Muscle layer of colon (tissue), 2 donors: ENCODE data around the gene ZNRF4.

Experiments
- H3K27ac ChIP-seq: one replicate; pipeline ENCODE4 v1.7.0; 2013; ENCODE audit warnings: low read depth, mild to moderate bottlenecking, low read length, moderate library complexity
- H3K27me3 ChIP-seq, 2 donors: one replicate each; pipeline ENCODE4 v1.7.0; 2013; ENCODE audit warnings: low read length in 2 of 2, mild to moderate bottlenecking in 2 of 2; ENCODE audit not compliant: insufficient read depth in 2 of 2, control insufficient read depth in 1 of 2
- H3K36me3 ChIP-seq: one replicate; pipeline ENCODE4 v1.7.0; 2013; ENCODE audit warnings: mild to moderate bottlenecking, low read length; ENCODE audit not compliant: insufficient read depth
- H3K4me1 ChIP-seq: one replicate; pipeline ENCODE4 v1.7.0; 2013; ENCODE audit warnings: mild to moderate bottlenecking, low read length; ENCODE audit not compliant: insufficient read depth
- H3K4me3 ChIP-seq, 2 donors: one replicate each; pipeline ENCODE4 v1.7.0; 2013; ENCODE audit warnings: low read length in 2 of 2, low read depth in 1 of 2, mild to moderate bottlenecking in 1 of 2, moderate library complexity in 1 of 2
- H3K9ac ChIP-seq: one replicate; pipeline ENCODE4 v1.7.0; 2013; ENCODE audit warnings: low read length
- H3K9me3 ChIP-seq: one replicate; pipeline ENCODE4 v1.7.0; 2013; ENCODE audit warnings: mild to moderate bottlenecking, low read length
- donor health status: abdominal sarcoma.
- donor health status: Adenocarcinoma of cecum.

Gene ZNRF4

GRCh38 chr19:5492635-5493409, 37.6 kb downstream of the ZNRF4 start:
- Histone ChIP-seq H3K27ac (no peak overlapping the region), H3K4me1 (no peaks in the 10 kb centered on the region), H3K36me3 (no peaks in the 10 kb centered on the region), H3K4me3 (no peak overlapping the region), H3K27me3 (peaks cover 0 to 9% of the 10 kb centered on the region in 2 donors), H3K9ac (no peak overlapping the region), H3K9me3 (no peaks in the 10 kb centered on the region)

DNA sequence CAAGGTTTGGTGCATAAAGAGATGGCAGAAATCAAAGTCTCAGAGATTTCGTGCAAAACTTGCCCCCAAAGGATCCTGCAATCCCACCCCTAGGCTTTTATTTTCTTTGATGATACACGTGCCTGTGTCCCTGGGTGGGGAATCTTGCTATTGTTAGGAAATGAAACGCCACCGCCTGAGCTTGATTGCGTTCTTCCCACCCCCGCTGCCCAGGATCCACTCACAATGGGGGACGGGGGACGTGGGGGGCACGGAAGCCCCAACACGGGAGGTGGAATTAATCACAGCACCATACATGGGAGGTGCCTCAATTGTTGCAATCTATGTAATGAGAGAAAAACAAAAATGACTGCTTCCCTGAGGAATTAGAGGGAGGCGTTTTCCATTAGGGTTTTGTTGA, 39.6 kb downstream of the ZNRF4 start:
- no peaks in the 10 kb centered on the region for H3K4me1 ChIP-seq
- peaks cover 3% of the 10 kb centered on the region for H3K9me3 ChIP-seq
- peaks cover 0 to 14% of the 10 kb centered on the region in 2 donors for H3K27me3 ChIP-seq
- H3K4me3 ChIP-seq: no peak overlapping the region
- no peak overlapping the region for H3K27ac ChIP-seq
- H3K36me3 ChIP-seq: no peaks in the 10 kb centered on the region
- H3K9ac ChIP-seq: no peak overlapping the region

- Histone ChIP-seq H3K36me3 (no peaks in the 10 kb centered on the region), H3K9me3 (peaks cover 3% of the 10 kb centered on the region), H3K27me3 (peaks cover 0 to 14% of the 10 kb centered on the region in 2 donors), H3K27ac (no peak overlapping the region), H3K4me3 (no peak overlapping the region), H3K4me1 (no peaks in the 10 kb centered on the region), H3K9ac (no peak overlapping the region)
Measured at GRCh38 chr19:5495792-5496191, 40.6 kb downstream of the ZNRF4 start.

- Histone ChIP-seq H3K27me3 (peaks cover 0 to 11% of the 10 kb centered on the region in 2 donors), H3K9me3 (peaks cover 3% of the 10 kb centered on the region), H3K4me1 (no peaks in the 10 kb centered on the region), H3K4me3 (no peak overlapping the region), H3K9ac (no peak overlapping the region), H3K36me3 (no peaks in the 10 kb centered on the region), H3K27ac (no peak overlapping the region)
Measured at GRCh38 chr19:5497297-5497696, 42.1 kb downstream of the ZNRF4 start.

DNA sequence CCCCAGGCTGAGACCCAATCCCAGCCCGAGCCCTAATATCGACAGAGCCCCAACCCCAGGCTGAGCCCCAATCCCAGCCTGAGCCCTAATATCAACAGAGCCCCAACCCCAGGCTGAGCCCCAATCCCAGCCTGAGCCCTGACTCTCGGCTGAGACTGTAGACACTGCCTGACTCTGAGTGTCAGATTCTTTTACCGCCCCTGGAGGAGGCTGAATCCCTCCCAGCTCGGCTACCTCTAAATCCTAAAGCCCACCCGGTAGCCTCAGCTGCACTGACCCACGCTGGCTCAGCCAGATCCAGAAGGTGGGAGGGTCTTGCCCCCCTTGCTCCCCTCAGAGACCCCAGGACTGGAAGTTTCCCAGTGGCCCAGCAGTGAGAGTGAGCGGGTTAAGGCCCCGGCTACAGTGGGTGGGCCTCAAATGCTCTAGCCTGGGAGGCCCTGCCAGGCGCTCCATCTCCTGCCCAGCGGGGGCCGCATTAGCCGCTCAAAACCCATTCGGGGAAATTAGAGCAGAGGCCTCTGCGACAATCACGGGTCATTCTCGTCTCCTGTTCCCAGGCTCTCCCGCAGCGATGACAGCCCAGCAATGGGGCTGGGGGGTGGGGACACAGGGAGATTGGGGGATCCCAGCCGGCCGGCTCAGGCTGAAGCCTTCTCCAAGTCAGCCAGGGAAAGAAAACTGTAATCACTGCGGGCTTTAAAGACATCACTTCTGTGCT, 43.8 kb downstream of the ZNRF4 start:
- no peaks in the 10 kb centered on the region for H3K4me1 ChIP-seq
- no peak overlapping the region for H3K27ac ChIP-seq
- H3K27me3 ChIP-seq: peaks cover 0 to 6% of the 10 kb centered on the region in 2 donors
- H3K4me3 ChIP-seq: no peak overlapping the region
- no peaks in the 10 kb centered on the region for H3K36me3 ChIP-seq
- no peak overlapping the region for H3K9ac ChIP-seq
- peaks cover 3% of the 10 kb centered on the region for H3K9me3 ChIP-seq

- peaks cover 3% of the 10 kb centered on the region for H3K9me3 ChIP-seq
- H3K27me3 ChIP-seq: peaks cover 0 to 6% of the 10 kb centered on the region in 2 donors
- H3K27ac ChIP-seq: no peak overlapping the region
- no peak overlapping the region for H3K9ac ChIP-seq
- H3K36me3 ChIP-seq: no peaks in the 10 kb centered on the region
- H3K4me1 ChIP-seq: no peaks in the 10 kb centered on the region
- no peak overlapping the region for H3K4me3 ChIP-seq
Measured at GRCh38 chr19:5501907-5502306, 46.7 kb downstream of the ZNRF4 start.

- H3K27me3 ChIP-seq: peaks cover 0 to 6% of the 10 kb centered on the region in 2 donors
- no peaks in the 10 kb centered on the region for H3K4me1 ChIP-seq
- no peak overlapping the region for H3K4me3 ChIP-seq
- no peak overlapping the region for H3K27ac ChIP-seq
- no peaks in the 10 kb centered on the region for H3K36me3 ChIP-seq
- H3K9me3 ChIP-seq: peaks cover 3% of the 10 kb centered on the region
- no peak overlapping the region for H3K9ac ChIP-seq
Measured at GRCh38 chr19:5503598-5503997, 48.4 kb downstream of the ZNRF4 start.

GRCh38 chr19:5504114-5504513, 48.9 kb downstream of the ZNRF4 start:
- no peak overlapping the region for H3K4me3 ChIP-seq
- no peak overlapping the region for H3K9ac ChIP-seq
- no peak overlapping the region for H3K27ac ChIP-seq
- H3K4me1 ChIP-seq: no peaks in the 10 kb centered on the region
- peaks cover 0 to 3% of the 10 kb centered on the region in 2 donors for H3K27me3 ChIP-seq
- peaks cover 3% of the 10 kb centered on the region for H3K9me3 ChIP-seq
- H3K36me3 ChIP-seq: no peaks in the 10 kb centered on the region
